Measurements from ENCODE around the gene ZNF35. TPM values are rescaled to one million over a fixed set of nuclear protein-coding genes. Genes with fewer than 3 reads are reported as not detected.
A peak's percentile ranks its signal among the peaks of the same experiment; 100 is the strongest.

The ZNF35 gene
- total RNA-seq (2013; cell fraction: nucleolus; rRNA removed): 25.7 and 33.9 TPM in 2 replicates
- total RNA-seq (2014; rRNA removed) (12.4 and 14.3 TPM in 2 replicates), total RNA-seq (2014; rRNA removed; fragmentation: Illumina TruSeq; extraction: Trizol) (21.1 and 21.2 TPM in 2 replicates), total RNA-seq (2021) (15.2 and 18.2 TPM in 2 replicates), polyA plus RNA-seq (2011; rRNA removed) (9.3 and 10.1 TPM in 2 replicates), polyA plus RNA-seq (2014; fragmentation: Illumina TruSeq; extraction: Trizol) (16.9 and 17.4 TPM in 2 replicates), polyA plus RNA-seq (2014; fragmentation: Nextera tagmentation; extraction: Ambion mirVana) (10 to 100 TPM; 14.3 to 14.7 TPM), polyA plus RNA-seq (2014; rRNA removed) (7.0 and 10.0 TPM in 2 replicates), polyA plus RNA-seq (2016; fragmentation: Nextera tagmentation; extraction: Ambion mirVana) (10 to 100 TPM; 10.8 to 12.3 TPM), polyA minus RNA-seq (2011; rRNA and poly(A)+ RNA removed) (10.2 and 13.8 TPM in 2 replicates), Bru-seq, nascent RNA (percentile 87 among the genes with signal in this experiment), BruChase-seq, experiment 1, labeled RNA remaining after a 6-hour chase (percentile 75 among the genes with signal in this experiment), BruChase-seq, experiment 2, labeled RNA remaining after a 2-hour chase (percentile 86 among the genes with signal in this experiment)
- polyA plus RNA-seq (2011; ENCODE audit: low read depth): 6.0 TPM
- 5.5 and 5.9 TPM in 2 replicates for polyA plus RNA-seq (2011; cell fraction: cytosol; rRNA removed)
- 5.7 and 5.9 TPM in 2 replicates for polyA plus RNA-seq (2011; cell fraction: nucleus; rRNA removed)
- polyA plus RNA-seq (2012): 4.7 and 6.6 TPM in 2 replicates
- 4.8 and 8.3 TPM in 2 replicates for polyA minus RNA-seq (2011; cell fraction: cytosol; rRNA and poly(A)+ RNA removed)
- polyA minus RNA-seq (2011; cell fraction: nucleus; rRNA and poly(A)+ RNA removed): 6.9 and 11.7 TPM in 2 replicates
- long read RNA-seq, experiment 1, transcript ZNF35-201 (3 exons, 2,503 nt): major isoform, 6 of 10 reads
- long read RNA-seq, experiment 1, partial matches to known transcripts: 0 of 10 reads
- long read RNA-seq, experiment 1, other reads (novel, unspliced or antisense): 1 of 10 reads
- long read RNA-seq, experiment 2, transcript ZNF35-203 (3 exons, 564 nt): minor isoform, 8 of 121 reads
- long read RNA-seq, experiment 2, transcript ZNF35-201 (3 exons, 2,503 nt): major isoform, 60 of 121 reads
- long read RNA-seq, experiment 2, transcript ZNF35-202 (4 exons, 2,661 nt): minor isoform, 24 of 121 reads
- long read RNA-seq, experiment 2, transcript ZNF35-206 (3 exons, 581 nt): minor isoform, 6 of 121 reads
- long read RNA-seq, experiment 2, partial matches to known transcripts: 8 of 121 reads
- long read RNA-seq, experiment 2, other reads (novel, unspliced or antisense): 12 of 121 reads

GRCh38 chr3:44648564-44649229 is at the start of gene ZNF35:
Gene ZNF35, plus strand, starts transcription at chr3:44648732. Its CDS starts 2,336 bp downstream, at chr3:44651068.
- Histone ChIP-seq H3K27ac (ENCODE audit: control insufficient read depth, insufficient read depth) (peak within 1 kb of the TSS; percentile 64), H3K9ac (ENCODE audit: control insufficient read depth, insufficient read depth, low read length) (peak within 1 kb of the TSS; percentile 68), H3K4me2 (ENCODE audit: control insufficient read depth, insufficient read depth) (peak within 1 kb of the TSS; percentile 82), H3K4me1 (ENCODE audit: control insufficient read depth, insufficient read depth, low read length) (no peaks in the 10 kb centered on the region), H3K4me3 (peak within 1 kb of the TSS; percentile 92), H3K27me3 (replicated peaks in 1 of 2; ENCODE audit: control insufficient read depth in 2 of 2, insufficient read depth in 2 of 2, low read length in 1 of 2) (no peaks in the 10 kb centered on the region), H4K20me1 (ENCODE audit: control insufficient read depth, insufficient read depth) (no peaks in the 10 kb centered on the region), H3K79me2 (ENCODE audit: control insufficient read depth, insufficient read depth, low read length) (peaks cover 12% of the 10 kb centered on the region), H3K36me3 (ENCODE audit: control insufficient read depth in 2 of 2, insufficient read depth in 2 of 2, low read length in 1 of 2) (peaks cover 4 to 13% of the 10 kb centered on the region in 2 experiments; a peak in 3 of 4 replicates), H3K9me3 (replicated peaks; ENCODE audit: control insufficient read depth, insufficient read depth, low read length) (peaks cover 5% of the 10 kb centered on the region; the same call in 2 of the 3 replicates), H2AFZ (ENCODE audit: control insufficient read depth, low read depth, low read length) (peak within 1 kb of the TSS; percentile 87)
- TSS peak; percentile 70 for BruUV-seq (replicated peaks)
- POLR2A ChIA-PET: interaction anchor here (1.1 kb wide), 2 partner anchors 14 to 23 kb away, joined by 3 to 5 read pairs; no protein-coding TSS in a partner anchor
- FAIRE-seq: peak; percentile 92
- WGBS (ENCODE audit: insufficient coverage, insufficient replicate concordance, low lambda C conversion rate, missing lambda C conversion rate): 1% methylated on average over 37 of the region's 37 CpGs
- intact Hi-C loops (cut with micrococcal nuclease; ENCODE audit: unreplicated experiment): loop anchor here (1.0 to 10.0 kb wide), 3 partner anchors 24 to 116 kb away; partner anchors contain the start of genes KIAA1143 and KIF15
- peak; percentile 98 for ATAC-seq
- peak; percentile 41 for DNase-seq (ENCODE audit: low read depth, low spot score)
- in situ Hi-C loops (cut with MboI): no loop called here
- SMC1A ChIA-PET (ENCODE audit: uncharacterized antibody, unreplicated experiment): interaction anchor here (1.0 to 4.3 kb wide), 3 partner anchors 9 to 24 kb away, joined by 3 to 16 read pairs (median 5); partner anchors contain the start of gene ZNF197
- RAD21 ChIA-PET (ENCODE audit: unreplicated experiment): interaction anchor here (0.6 kb wide), 1 partner anchor 25 kb away, joined by 3 read pairs; no protein-coding TSS in a partner anchor
- CTCF ChIA-PET: interaction anchor here (0.7 to 4.0 kb wide), 2 partner anchors 20 to 23 kb away, joined by 3 to 16 read pairs; partner anchors contain the start of gene ZNF197
- peak; percentile 56; the same call in 1 of the 2 replicates for TF ChIP-seq SPI1 (IDR thresholded peaks at IDR 0.05; ENCODE audit: borderline replicate concordance, insufficient read depth, low read depth, low read length)
- no peak for TF ChIP-seq TARDBP (IDR thresholded peaks at IDR 0.05; ENCODE audit: borderline replicate concordance)
- TF ChIP-seq FOXK2 (IDR thresholded peaks at IDR 0.05): no peak
- TF ChIP-seq RAD21 (IDR thresholded peaks at IDR 0.05; ENCODE audit: insufficient read depth, low read depth, low read length): no peak
- no peak; the same call in 1 of the 2 replicates for TF ChIP-seq TBL1XR1 (IDR thresholded peaks at IDR 0.05; ENCODE audit: low read depth, low read length)
- peak; percentile 97 for TF ChIP-seq TAF1 (IDR thresholded peaks at IDR 0.05; ENCODE audit: borderline replicate concordance, low read depth, low read length)
- no peak for TF ChIP-seq SUPT20H (IDR thresholded peaks at IDR 0.05; ENCODE audit: borderline replicate concordance, control insufficient read depth, low read depth, low read length)
- TF ChIP-seq CEBPZ (IDR thresholded peaks at IDR 0.05; ENCODE audit: low read depth, low read length): no peak
- TF ChIP-seq HDAC2 (IDR thresholded peaks at IDR 0.05): no peak
- TF ChIP-seq POLR2A (IDR thresholded peaks at IDR 0.05; ENCODE audit: low read depth, low read length): peak; percentile 89
